ENCODE measurements around the gene TCF7L1.

GRCh38 chr2:85235281-85235680 is 102.1 kb downstream of the TCF7L1 start:
- TF ChIP-seq YY1 (IDR thresholded peaks at IDR 0.05; ENCODE audit: insufficient read depth, insufficient read length): no peak
- no peak for TF ChIP-seq ZNF274 (IDR thresholded peaks at IDR 0.05; ENCODE audit: low read depth, low read length)
- TF ChIP-seq SUZ12 (IDR thresholded peaks at IDR 0.05; ENCODE audit: extremely low read depth, insufficient read depth, insufficient read length): no peak

Data from NT2/D1 (cell line).